HUES48 (cell line): ENCODE data around the gene RANGAP1.

Source experiments
- H3K27ac ChIP-seq: one replicate; pipeline ENCODE4 v1.7.0; 2013; ENCODE audit warnings: low read depth, low read length, inconsistent platforms
- H3K27me3 ChIP-seq: 2 replicates; pipeline ENCODE4 v1.6.1; 2013; ENCODE audit warnings: mild to moderate bottlenecking, low read length; ENCODE audit not compliant: control insufficient read depth, insufficient read depth
- H3K36me3 ChIP-seq: 2 replicates; pipeline ENCODE4 v1.6.1; 2013; ENCODE audit warnings: low read length; ENCODE audit not compliant: control insufficient read depth, insufficient read depth
- H3K4me1 ChIP-seq: 2 replicates; pipeline ENCODE4 v1.6.1; 2013; ENCODE audit warnings: mild to moderate bottlenecking, low read length; ENCODE audit not compliant: control insufficient read depth, insufficient read depth
- H3K4me3 ChIP-seq: 2 replicates; pipeline ENCODE4 v1.5.1; 2013; ENCODE audit warnings: mild to moderate bottlenecking, low read depth, low read length
- H3K9ac ChIP-seq: 2 replicates; pipeline ENCODE4 v1.6.1; 2013; ENCODE audit warnings: mild to moderate bottlenecking, low read depth, low read length, moderate library complexity
- H3K9me3 ChIP-seq: 2 replicates; pipeline ENCODE4 v1.6.1; 2013; ENCODE audit warnings: low read length; ENCODE audit not compliant: control insufficient read depth, insufficient read depth

Gene RANGAP1

GRCh38 chr22:41231369-41231768, 54.6 kb downstream of the RANGAP1 start:
- no peak overlapping the region for H3K27ac ChIP-seq
- peaks cover 32% of the 10 kb centered on the region for H3K36me3 ChIP-seq
- no peak overlapping the region for H3K9ac ChIP-seq

GRCh38 chr22:41230401-41230785, 55.6 kb downstream of the RANGAP1 start:
- no peaks in the 10 kb centered on the region for H3K27me3 ChIP-seq
- no peaks in the 10 kb centered on the region for H3K4me1 ChIP-seq
- no peak overlapping the region for H3K9ac ChIP-seq
- no peaks in the 10 kb centered on the region for H3K9me3 ChIP-seq
- H3K27ac ChIP-seq = no peak overlapping the region
- H3K36me3 ChIP-seq = peaks cover 40% of the 10 kb centered on the region
- no peak overlapping the region for H3K4me3 ChIP-seq

More at GRCh38 chr22:41231369-41231768, 54.6 kb downstream of the RANGAP1 start:
- H3K9me3 ChIP-seq = no peaks in the 10 kb centered on the region
- no peaks in the 10 kb centered on the region for H3K4me1 ChIP-seq
- no peaks in the 10 kb centered on the region for H3K27me3 ChIP-seq
- H3K4me3 ChIP-seq = no peak overlapping the region

DNA sequence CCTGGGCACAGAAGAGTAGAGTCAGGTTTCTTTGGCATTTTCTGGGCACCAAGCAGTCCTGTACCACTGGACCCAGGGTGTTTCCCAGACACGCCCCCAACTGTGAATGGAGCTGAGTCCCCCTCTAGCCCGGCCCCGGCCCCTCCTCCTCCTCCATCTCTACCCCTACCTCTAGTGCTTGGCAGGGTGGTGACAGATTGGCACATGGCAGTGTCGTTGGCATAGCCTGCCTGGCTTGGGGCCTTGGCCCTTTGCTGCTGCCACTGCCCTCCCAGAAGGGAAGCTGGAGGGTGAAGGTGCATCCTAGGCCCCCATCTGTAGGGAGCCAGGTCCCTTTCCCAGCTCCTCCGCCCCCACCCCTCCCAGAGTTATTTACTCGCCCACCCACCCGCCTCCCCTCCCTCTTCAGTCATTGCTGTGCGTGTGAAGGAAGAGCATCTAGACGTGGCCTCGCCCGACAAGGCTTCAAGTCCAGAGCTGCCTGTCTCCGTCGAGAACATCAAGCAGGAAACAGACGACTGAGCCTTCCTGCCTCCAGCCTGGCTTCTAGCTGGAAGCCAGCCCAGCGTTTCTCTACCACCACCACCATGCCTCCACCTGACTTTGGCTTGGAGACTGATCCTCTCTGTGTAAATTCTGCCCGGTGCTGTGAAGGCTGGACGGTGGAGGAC, 56.1 kb downstream of the RANGAP1 start:
- Histone ChIP-seq H3K27ac (no peak overlapping the region), H3K36me3 (peaks cover 45% of the 10 kb centered on the region), H3K9ac (no peak overlapping the region), H3K27me3 (no peaks in the 10 kb centered on the region), H3K4me1 (no peaks in the 10 kb centered on the region), H3K9me3 (no peaks in the 10 kb centered on the region), H3K4me3 (no peak overlapping the region)

DNA sequence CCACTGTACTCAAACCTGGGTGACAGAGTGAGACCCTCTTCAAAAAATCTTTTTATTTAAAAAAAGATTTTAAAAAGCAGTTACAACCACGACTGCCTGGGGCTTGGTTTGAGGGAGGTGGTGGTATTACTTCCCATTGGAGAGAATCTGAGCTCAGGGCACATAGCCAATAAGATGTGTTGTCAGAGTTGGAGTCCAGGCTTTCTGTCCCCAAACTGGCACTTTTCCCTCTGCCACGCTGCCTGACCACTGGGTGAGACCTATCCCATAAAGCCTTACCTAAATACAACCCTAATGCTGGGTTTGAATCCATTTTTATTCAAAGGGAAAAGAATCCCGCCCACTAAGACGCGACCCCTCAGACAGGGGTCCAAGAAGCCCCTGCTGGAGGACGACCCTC, 56.8 kb downstream of the RANGAP1 start:
- Histone ChIP-seq H3K4me3 (no peak overlapping the region), H3K9me3 (no peaks in the 10 kb centered on the region), H3K27ac (no peak overlapping the region), H3K36me3 (peaks cover 51% of the 10 kb centered on the region), H3K27me3 (no peaks in the 10 kb centered on the region), H3K4me1 (no peaks in the 10 kb centered on the region), H3K9ac (no peak overlapping the region)

GRCh38 chr22:41226723-41227655, 59.0 kb downstream of the RANGAP1 start:
- H3K36me3 ChIP-seq = peaks cover 74% of the 10 kb centered on the region
- H3K9me3 ChIP-seq = no peaks in the 10 kb centered on the region
- H3K27me3 ChIP-seq = no peaks in the 10 kb centered on the region
- no peak overlapping the region for H3K4me3 ChIP-seq
- no peaks in the 10 kb centered on the region for H3K4me1 ChIP-seq
- H3K9ac ChIP-seq = no peak overlapping the region
- H3K27ac ChIP-seq = no peak overlapping the region

- Histone ChIP-seq H3K27me3 (no peaks in the 10 kb centered on the region), H3K27ac (no peak overlapping the region), H3K9me3 (no peaks in the 10 kb centered on the region), H3K36me3 (peaks cover 82% of the 10 kb centered on the region), H3K4me1 (no peaks in the 10 kb centered on the region), H3K9ac (no peak overlapping the region), H3K4me3 (no peak overlapping the region)
Observed at GRCh38 chr22:41223535-41223934, 62.5 kb downstream of the RANGAP1 start.

- no peak overlapping the region for H3K9ac ChIP-seq
- no peaks in the 10 kb centered on the region for H3K9me3 ChIP-seq
- no peaks in the 10 kb centered on the region for H3K4me1 ChIP-seq
- H3K27ac ChIP-seq = no peak overlapping the region
- H3K36me3 ChIP-seq = peaks cover 82% of the 10 kb centered on the region
- H3K27me3 ChIP-seq = no peaks in the 10 kb centered on the region
- no peak overlapping the region for H3K4me3 ChIP-seq
Observed at GRCh38 chr22:41222846-41223507, 63.0 kb downstream of the RANGAP1 start.

GRCh38 chr22:41217553-41218157, 68.3 kb downstream of the RANGAP1 start:
- Histone ChIP-seq H3K27me3 (no peaks in the 10 kb centered on the region), H3K4me1 (peaks cover 13% of the 10 kb centered on the region; the same call in 1 of the 2 replicates), H3K36me3 (peaks cover 69% of the 10 kb centered on the region), H3K9ac (no peak overlapping the region), H3K9me3 (peaks cover 2% of the 10 kb centered on the region; the same call in 1 of the 2 replicates), H3K27ac (peak overlapping the region; percentile 65), H3K4me3 (no peak overlapping the region)

- Histone ChIP-seq H3K9me3 (peaks cover 2% of the 10 kb centered on the region; the same call in 1 of the 2 replicates), H3K4me1 (peaks cover 13% of the 10 kb centered on the region; the same call in 1 of the 2 replicates), H3K27me3 (no peaks in the 10 kb centered on the region), H3K9ac (no peak overlapping the region), H3K27ac (peak overlapping the region; percentile 65), H3K4me3 (no peak overlapping the region), H3K36me3 (peaks cover 67% of the 10 kb centered on the region)
Observed at GRCh38 chr22:41216984-41217383, 69.0 kb downstream of the RANGAP1 start.

DNA sequence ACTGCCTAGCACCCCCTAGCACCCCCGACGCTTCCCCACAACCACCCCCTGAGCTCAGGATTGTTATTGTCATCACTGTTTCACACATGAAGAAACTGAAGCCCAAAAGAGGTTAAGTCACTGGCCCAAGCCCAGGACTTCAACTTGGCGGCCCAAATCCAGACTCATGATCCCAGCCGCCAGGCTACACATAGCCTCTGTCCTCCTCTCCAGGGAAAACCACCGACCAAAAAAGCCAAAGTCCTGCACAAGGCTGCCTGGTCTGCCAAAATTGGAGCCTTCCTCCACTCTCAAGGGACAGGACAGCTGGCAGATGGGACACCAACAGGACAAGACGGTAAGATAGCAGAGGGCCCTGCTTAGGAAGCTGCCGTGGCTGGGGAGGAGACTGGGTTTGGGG, 70.1 kb downstream of the RANGAP1 start:
- no peak overlapping the region for H3K9ac ChIP-seq
- H3K27ac ChIP-seq = no peak overlapping the region
- peaks cover 13% of the 10 kb centered on the region; the same call in 1 of the 2 replicates for H3K4me1 ChIP-seq
- no peak overlapping the region for H3K4me3 ChIP-seq
- peaks cover 2% of the 10 kb centered on the region; the same call in 1 of the 2 replicates for H3K9me3 ChIP-seq
- no peaks in the 10 kb centered on the region for H3K27me3 ChIP-seq
- peaks cover 63% of the 10 kb centered on the region for H3K36me3 ChIP-seq
